ENCODE data around the gene ANKS3. TPM values are rescaled to one million over a fixed set of nuclear protein-coding genes. Genes with fewer than 3 reads are reported as not detected.

The ANKS3 gene
- total and polyA plus RNA-seq, 2 of the 8 experiments (the other 6 are each of a cell fraction or from before 2014, with no cell fraction given), result 15.5 to 23.9 TPM

DNA sequence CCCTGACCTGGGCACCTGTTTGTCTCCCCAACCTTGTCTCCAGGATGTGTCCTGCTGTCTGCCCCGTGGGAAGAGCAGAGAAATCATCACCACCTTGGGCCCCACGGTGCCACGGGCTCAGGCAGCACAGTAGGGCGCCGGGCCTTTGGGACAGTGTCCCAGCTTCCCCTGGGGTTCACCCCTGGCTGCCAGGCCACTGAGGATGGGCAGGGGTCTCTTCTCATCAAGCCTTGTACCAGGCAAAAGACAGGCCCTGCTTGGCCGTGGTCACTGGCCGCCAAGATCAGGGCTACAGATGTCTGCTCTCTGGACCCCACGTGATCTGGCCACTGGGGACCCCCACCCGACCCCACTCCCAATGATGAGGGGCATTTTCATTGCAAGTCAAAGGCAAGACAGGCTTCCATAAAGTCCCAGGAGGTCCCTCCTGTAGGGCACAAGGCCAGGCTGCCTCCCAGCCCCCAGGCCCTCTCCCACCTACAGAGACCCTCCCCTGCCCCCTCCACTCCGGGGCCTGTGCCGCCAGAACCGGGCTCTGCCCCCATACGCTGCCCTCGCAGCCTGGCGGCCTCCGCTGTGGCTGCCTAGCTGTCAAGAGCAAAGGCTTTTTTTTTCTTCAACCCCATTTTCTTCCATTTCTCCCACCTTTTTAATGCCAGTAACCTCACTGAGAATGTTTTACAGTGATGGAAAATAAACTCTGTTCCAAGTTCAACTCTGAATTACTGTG is 14.8 kb upstream of the ANKS3 start (continued):
- TF ChIP-seq JUND (IDR thresholded peaks at IDR 0.05; ENCODE audit: low read length), result no peak
- TF ChIP-seq SAP30 (IDR thresholded peaks at IDR 0.05; ENCODE audit: insufficient read depth, insufficient replicate concordance, low read length), result no peak
- TF ChIP-seq, protein P1, sequence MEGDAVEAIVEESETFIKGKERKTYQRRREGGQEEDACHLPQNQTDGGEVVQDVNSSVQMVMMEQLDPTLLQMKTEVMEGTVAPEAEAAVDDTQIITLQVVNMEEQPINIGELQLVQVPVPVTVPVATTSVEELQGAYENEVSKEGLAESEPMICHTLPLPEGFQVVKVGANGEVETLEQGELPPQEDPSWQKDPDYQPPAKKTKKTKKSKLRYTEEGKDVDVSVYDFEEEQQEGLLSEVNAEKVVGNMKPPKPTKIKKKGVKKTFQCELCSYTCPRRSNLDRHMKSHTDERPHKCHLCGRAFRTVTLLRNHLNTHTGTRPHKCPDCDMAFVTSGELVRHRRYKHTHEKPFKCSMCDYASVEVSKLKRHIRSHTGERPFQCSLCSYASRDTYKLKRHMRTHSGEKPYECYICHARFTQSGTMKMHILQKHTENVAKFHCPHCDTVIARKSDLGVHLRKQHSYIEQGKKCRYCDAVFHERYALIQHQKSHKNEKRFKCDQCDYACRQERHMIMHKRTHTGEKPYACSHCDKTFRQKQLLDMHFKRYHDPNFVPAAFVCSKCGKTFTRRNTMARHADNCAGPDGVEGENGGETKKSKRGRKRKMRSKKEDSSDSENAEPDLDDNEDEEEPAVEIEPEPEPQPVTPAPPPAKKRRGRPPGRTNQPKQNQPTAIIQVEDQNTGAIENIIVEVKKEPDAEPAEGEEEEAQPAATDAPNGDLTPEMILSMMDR (IDR thresholded peaks at IDR 0.05; ENCODE audit: control extremely low read depth in 1 of 3, insufficient read depth in 1 of 3, low read depth in 1 of 3, low read length in 3 of 3), result no peak
- TF ChIP-seq BCL11A (IDR thresholded peaks at IDR 0.05; ENCODE audit: low read depth in 2 of 2, low read length in 2 of 2), result no peak

Measured in H1 (cell line).